HCT116 (cell line): ENCODE measurements around the gene MLLT3. TPM values are rescaled to one million over a fixed set of nuclear protein-coding genes. Genes with fewer than 3 reads are reported as not detected.

ENCODE experiments used
- ATAC-seq: fragments of 200-7000 bp; cut with Tn5 transposase; 2 replicates; pipeline ENCODE4 v1.9.1; 2020; ENCODE audit warnings: mild to moderate bottlenecking, moderate library complexity
- BruUV-seq: library from RNA; stranded (reverse); fragments of 400-500 nt; replicated peaks from 2 replicates; lab custom pipeline; 2021; lab: Mats Ljungman, UMichigan
- CTCF ChIA-PET: fragments of 300-600 bp; sonication (Branson Sonifier 250); formaldehyde crosslinking; loops from one replicate; lab custom pipeline; 2021; ENCODE audit warnings: antibody characterized with exemption; lab: Charles Lee
- POLR2A ChIA-PET: fragments of 300-600, 350-600 bp; sonication (Branson Sonifier 250); formaldehyde crosslinking; loops from one replicate; lab custom pipeline; 2021; ENCODE audit warnings: antibody characterized with exemption; lab: Charles Lee
- RAD21 ChIA-PET, 2 experiments: fragments of 300-600 bp; sonication (Branson Sonifier 250); formaldehyde crosslinking; loops; one replicate each; lab custom pipeline; 2023; ENCODE audit warnings: low total read pairs in 2 of 2; ENCODE audit not compliant: uncharacterized antibody in 2 of 2, unreplicated experiment in 2 of 2, low non-redundant PET in 1 of 2; lab: Charles Lee
- DNase-seq: peaks from one replicate; pipeline ENCODE4 v3.0.0-alpha.2; 2010; ENCODE audit warnings: low read depth, low spot score
- H2AFZ ChIP-seq: fragments of 200-600 bp; shearing (Covaris generic), sonication (generic); 2 replicates; pipeline ENCODE4 v1.6.1; 2017; ENCODE audit warnings: low read depth, mixed run types, mixed read lengths, antibody characterized with exemption, low read length; ENCODE audit not compliant: poor library complexity, severe bottlenecking
- H3K27ac ChIP-seq: 2 replicates; pipeline ENCODE4 v1.5.1; 2012; ENCODE audit warnings: low read depth, low read length
- H3K27me3 ChIP-seq: fragments of 200-600 bp; sonication (generic); 2 replicates; pipeline ENCODE4 v1.6.1; 2016; ENCODE audit warnings: mixed run types, low read length, mixed read lengths; ENCODE audit not compliant: insufficient read depth
- H3K36me3 ChIP-seq, 2 experiments: fragments of 200-500 bp in 1 of 2; fragments of 200-600 bp in 1 of 2; sonication (Bioruptor generic) in 1 of 2; sonication (generic) in 1 of 2; 2 replicates each; pipeline versions ENCODE4 v1.5.1 to v1.6.1; 2014 to 2016; ENCODE audit warnings: low read length in 2 of 2, inconsistent platforms in 1 of 2, mixed read lengths in 1 of 2, mixed run types in 1 of 2; ENCODE audit not compliant: insufficient read depth in 2 of 2, control insufficient read depth in 1 of 2
- H3K4me1 ChIP-seq, 2 experiments: fragments of 200-600 bp in 1 of 2; sonication (generic) in 1 of 2; 2 replicates each; pipeline versions ENCODE4 v1.5.1 to v1.6.1; 2012 to 2017; ENCODE audit warnings: low read length in 2 of 2, inconsistent platforms in 1 of 2, mild to moderate bottlenecking in 1 of 2, mixed read lengths in 1 of 2, mixed run types in 1 of 2, moderate library complexity in 1 of 2; ENCODE audit not compliant: insufficient read depth in 2 of 2, control insufficient read depth in 1 of 2
- H3K4me2 ChIP-seq: fragments of 200-600 bp; sonication (generic); 2 replicates; pipeline ENCODE4 v1.6.1; 2017; ENCODE audit warnings: mixed run types, low read length, mixed read lengths
- H3K4me3 ChIP-seq, 2 experiments: fragments of 200-600 bp in 1 of 2; sonication (generic) in 1 of 2; replicated peaks in 1 of 2; 2 replicates each; pipeline ENCODE4 v1.5.1; 2011 to 2016; ENCODE audit warnings: low read length in 2 of 2, control low read depth in 1 of 2, low read depth in 1 of 2, mild to moderate bottlenecking in 1 of 2, mixed read lengths in 1 of 2, mixed run types in 1 of 2
- H3K79me2 ChIP-seq: fragments of 200-600 bp; sonication (generic); 2 replicates; pipeline ENCODE4 v1.6.1; 2017; ENCODE audit warnings: mild to moderate bottlenecking, mixed run types, low read length, moderate library complexity, mixed read lengths; ENCODE audit not compliant: insufficient read depth
- H3K9ac ChIP-seq: fragments of 200-600 bp; sonication (generic); 2 replicates; pipeline ENCODE4 v1.6.1; 2016; ENCODE audit warnings: low read length, mixed read lengths
- H3K9me2 ChIP-seq: fragments of 200-600 bp; sonication (generic), shearing (Covaris generic); 2 replicates; pipeline ENCODE4 v1.6.1; 2017; ENCODE audit warnings: mixed run types, mild to moderate bottlenecking, moderate library complexity; ENCODE audit not compliant: insufficient read depth
- H3K9me3 ChIP-seq, 2 experiments: fragments of 200-500 bp in 1 of 2; fragments of 200-600 bp in 1 of 2; sonication (Bioruptor generic) in 1 of 2; sonication (generic) in 1 of 2; 2 replicates each; pipeline ENCODE4 v1.6.1; 2014 to 2017; ENCODE audit warnings: low read length in 2 of 2, mixed read lengths in 2 of 2, inconsistent platforms in 1 of 2, low read depth in 1 of 2, mild to moderate bottlenecking in 1 of 2, mixed run types in 1 of 2, moderate library complexity in 1 of 2; ENCODE audit not compliant: control insufficient read depth in 1 of 2, insufficient read depth in 1 of 2
- H4K20me1 ChIP-seq: fragments of 200-600 bp; sonication (generic), shearing (Covaris generic); 2 replicates; pipeline ENCODE4 v1.6.1; 2017; ENCODE audit warnings: mixed run types, mild to moderate bottlenecking, moderate library complexity; ENCODE audit not compliant: insufficient read depth
- CBX3 ChIP-seq: IDR thresholded peaks from 2 replicates; pipeline ENCODE4 v1.6.1; 2012; ENCODE audit warnings: low read depth
- CEBPB ChIP-seq: IDR thresholded peaks from 2 replicates; pipeline ENCODE4 v1.6.1; 2012; ENCODE audit warnings: low read depth
- JUND ChIP-seq: IDR thresholded peaks from 2 replicates; pipeline ENCODE4 v1.6.1; 2012
- MAX ChIP-seq: IDR thresholded peaks from 2 replicates; pipeline ENCODE4 v1.6.1; 2012
- POLR2A ChIP-seq: IDR thresholded peaks from 2 replicates; pipeline ENCODE4 v1.7.0; 2011; ENCODE audit warnings: borderline replicate concordance; ENCODE audit not compliant: insufficient read depth, insufficient read length; ENCODE audit errors: extremely low read depth
- REST ChIP-seq: IDR thresholded peaks from 2 replicates; pipeline ENCODE4 v1.6.1; 2012; ENCODE audit warnings: low read depth
- SRF ChIP-seq: IDR thresholded peaks from 2 replicates; pipeline ENCODE4 v1.6.1; 2012; ENCODE audit warnings: low read depth
- YY1 ChIP-seq: IDR thresholded peaks from 2 replicates; pipeline ENCODE4 v1.6.1; 2011; ENCODE audit warnings: low read length, low read depth, moderate library complexity, mild to moderate bottlenecking; ENCODE audit not compliant: insufficient replicate concordance; ENCODE audit errors: extremely low read depth
- ZNF274 ChIP-seq: fragments of 200-500 bp; sonication (Bioruptor generic); IDR thresholded peaks from 2 replicates; pipeline ENCODE4 v1.6.1; 2014; ENCODE audit warnings: mild to moderate bottlenecking, low read depth, low read length, inconsistent platforms
- intact Hi-C: fragments of 100-400 bp; cut with micrococcal nuclease; formaldehyde crosslinking; loops from 2 replicates; pipeline ENCODE4 v1.10.0; 2022
- total RNA-seq: library from RNA; stranded (reverse); gene quantifications from one replicate; pipeline ENCODE4 v1.2.1, GENCODE V29; 2021; ENCODE audit not compliant: unreplicated experiment

Gene MLLT3
- total RNA-seq, 1 experiment from 2014 or later, result 4.3 TPM

- CTCF ChIA-PET, result no interaction called here
- H2AFZ ChIP-seq, result no peak overlapping the region
- TF ChIP-seq CEBPB (no peak), REST (no peak), YY1 (no peak), CBX3 (no peak), ZNF274 (no peak), POLR2A (no peak), JUND (no peak), SRF (no peak), MAX (no peak)
- TF ChIP-seq, all 23 proteins: peak for 0
Observed at GRCh38 chr9:20376042-20376441, 246.3 kb downstream of the MLLT3 start.

More at GRCh38 chr9:20376042-20376441, 246.3 kb downstream of the MLLT3 start:
- Histone ChIP-seq H3K27me3 (0 out of 2 replicates have a peak, but pooled peaks cover 15% of the 10 kb centered on the region), H3K9ac (no peak overlapping the region), H3K4me2 (no peak overlapping the region), H3K4me3 (no peak overlapping the region), H3K27ac (no peak overlapping the region), H3K9me2 (no peaks in the 10 kb centered on the region), H3K79me2 (no peaks in the 10 kb centered on the region), H3K9me3 (no peaks in the 10 kb centered on the region), H3K36me3 (no peaks in the 10 kb centered on the region), H4K20me1 (no peaks in the 10 kb centered on the region), H3K4me1 (no peaks in the 10 kb centered on the region)
- POLR2A ChIA-PET, result no interaction called here
- intact Hi-C loops, result no loop called here
- BruUV-seq, result no TSS peak
- ATAC-seq (no peak), DNase-seq (no peak)
- RAD21 ChIA-PET, result no interaction called here
